DOHH2 (cell line): Measurements from ENCODE around the gene NCSTN.

Experiments used
- H3F3A ChIP-seq: fragments of 200-600 bp; sonication (generic), shearing (Covaris generic); 2 replicates; pipeline ENCODE4 v1.6.0; 2016; ENCODE audit warnings: antibody characterized with exemption, mild to moderate bottlenecking; ENCODE audit not compliant: control insufficient read depth, insufficient read depth
- H3K27ac ChIP-seq: fragments of 200-600 bp; sonication (generic); 2 replicates; pipeline ENCODE4 v1.5.1; 2014; ENCODE audit warnings: low read depth, mild to moderate bottlenecking, low read length, moderate library complexity
- H3K27me3 ChIP-seq: fragments of 200-600 bp; sonication (generic); 2 replicates; pipeline ENCODE4 v1.6.1; 2014; ENCODE audit warnings: mild to moderate bottlenecking, low read length, mixed read lengths; ENCODE audit not compliant: control insufficient read depth
- H3K36me3 ChIP-seq: fragments of 200-600 bp; sonication (generic); 2 replicates; pipeline ENCODE4 v1.6.1; 2014; ENCODE audit warnings: mild to moderate bottlenecking, low read length, moderate library complexity, mixed read lengths; ENCODE audit not compliant: control insufficient read depth
- H3K4me1 ChIP-seq: fragments of 200-600 bp; sonication (generic); 2 replicates; pipeline ENCODE4 v1.6.1; 2014; ENCODE audit warnings: mild to moderate bottlenecking, low read length, mixed read lengths; ENCODE audit not compliant: control insufficient read depth
- H3K4me2 ChIP-seq: fragments of 200-600 bp; sonication (generic); 2 replicates; pipeline ENCODE4 v1.6.0; 2014; ENCODE audit warnings: mild to moderate bottlenecking, low read length, moderate library complexity
- H3K4me3 ChIP-seq: fragments of 200-600 bp; sonication (generic); 2 replicates; pipeline ENCODE4 v1.5.1; 2014; ENCODE audit warnings: mild to moderate bottlenecking, low read length, mixed read lengths
- H3K79me2 ChIP-seq: fragments of 200-600 bp; sonication (generic); 2 replicates; pipeline ENCODE4 v1.6.1; 2014; ENCODE audit warnings: mild to moderate bottlenecking, low read length, mixed read lengths; ENCODE audit not compliant: control insufficient read depth
- H3K9me2 ChIP-seq: fragments of 200-600 bp; sonication (generic); replicated peaks from 2 replicates; pipeline ENCODE4 v1.6.1; 2014; ENCODE audit warnings: mild to moderate bottlenecking, low read length, mixed read lengths; ENCODE audit not compliant: control insufficient read depth
- H3K9me3 ChIP-seq: fragments of 200-600 bp; sonication (generic); 2 replicates; pipeline ENCODE4 v1.6.1; 2014; ENCODE audit warnings: antibody characterized with exemption, low read length, mixed read lengths; ENCODE audit not compliant: control insufficient read depth, insufficient read depth
- H4K20me1 ChIP-seq: fragments of 200-600 bp; sonication (generic); 2 replicates; pipeline ENCODE4 v1.6.0; 2014; ENCODE audit warnings: low read depth, mild to moderate bottlenecking, antibody characterized with exemption, low read length, moderate library complexity; ENCODE audit not compliant: control insufficient read depth, insufficient read depth
- CTCF ChIP-seq: fragments of 200-600 bp; sonication (generic); IDR thresholded peaks from one replicate; pipeline ENCODE4 v1.5.1; 2014; ENCODE audit warnings: antibody characterized with exemption, mild to moderate bottlenecking, low read depth, low read length; ENCODE audit not compliant: poor library complexity, severe bottlenecking
- EZH2phosphoT487 ChIP-seq: fragments of 200-600 bp; sonication (generic); IDR thresholded peaks from 2 replicates; pipeline ENCODE4 v1.6.1; 2017; ENCODE audit warnings: borderline replicate concordance, mild to moderate bottlenecking, antibody characterized with exemption, low read length, moderate library complexity, mixed read lengths

The NCSTN gene

GRCh38 chr1:160338580-160338979, 4.6 kb upstream of the NCSTN start:
- Histone ChIP-seq H3K4me1 (peaks cover 16% of the 10 kb centered on the region), H3K9me2 (no peaks in the 10 kb centered on the region), H4K20me1 (peaks cover 4% of the 10 kb centered on the region; the same call in 1 of the 2 replicates), H3K9me3 (no peaks in the 10 kb centered on the region), H3F3A (no peaks in the 10 kb centered on the region), H3K4me3 (no peak overlapping the region), H3K79me2 (peaks cover 62% of the 10 kb centered on the region), H3K27me3 (no peaks in the 10 kb centered on the region), H3K27ac (no peak overlapping the region), H3K36me3 (peaks cover 79% of the 10 kb centered on the region), H3K4me2 (no peak overlapping the region)
- TF ChIP-seq CTCF (no peak), EZH2phosphoT487 (no peak)

- Histone ChIP-seq H3K9me3 (no peaks in the 10 kb centered on the region), H3K9me2 (no peaks in the 10 kb centered on the region), H3K36me3 (peaks cover 75% of the 10 kb centered on the region), H3K4me1 (peaks cover 25% of the 10 kb centered on the region), H3K79me2 (peaks cover 77% of the 10 kb centered on the region), H3K4me2 (no peak overlapping the region; the same call in 1 of the 2 replicates), H3K27me3 (no peaks in the 10 kb centered on the region), H3K27ac (no peak overlapping the region), H3F3A (no peaks in the 10 kb centered on the region), H4K20me1 (peaks cover 4% of the 10 kb centered on the region; the same call in 1 of the 2 replicates), H3K4me3 (no peak overlapping the region)
- TF ChIP-seq CTCF, result no peak
- no peak for TF ChIP-seq EZH2phosphoT487
Measured at GRCh38 chr1:160340146-160340545, 3.0 kb upstream of the NCSTN start.

- Histone ChIP-seq H3K9me3 (no peaks in the 10 kb centered on the region), H3K27me3 (no peaks in the 10 kb centered on the region), H3F3A (no peaks in the 10 kb centered on the region), H3K4me3 (peak overlapping the region; percentile 88), H3K79me2 (peaks cover 80% of the 10 kb centered on the region), H3K36me3 (peaks cover 80% of the 10 kb centered on the region), H3K27ac (no peak overlapping the region), H3K4me2 (peak overlapping the region; percentile 58), H3K4me1 (peaks cover 30% of the 10 kb centered on the region), H3K9me2 (no peaks in the 10 kb centered on the region), H4K20me1 (peaks cover 4% of the 10 kb centered on the region; the same call in 1 of the 2 replicates)
- TF ChIP-seq EZH2phosphoT487, result no peak
- no peak for TF ChIP-seq CTCF
Measured at GRCh38 chr1:160340866-160341265, 2.3 kb upstream of the NCSTN start.
